HCT116 (cell line): ENCODE results near the gene RFTN1. TPM values are rescaled to one million over a fixed set of nuclear protein-coding genes. Genes with fewer than 3 reads are reported as not detected.

Experiments
- ATAC-seq: fragments of 200-7000 bp; cut with Tn5 transposase; 2 replicates; pipeline ENCODE4 v1.9.1; 2020; ENCODE audit warnings: mild to moderate bottlenecking, moderate library complexity
- BruUV-seq: library from RNA; stranded (reverse); fragments of 400-500 nt; replicated peaks from 2 replicates; lab custom pipeline; 2021; lab: Mats Ljungman, UMichigan
- CTCF ChIA-PET: fragments of 300-600 bp; sonication (Branson Sonifier 250); formaldehyde crosslinking; loops from one replicate; lab custom pipeline; 2021; ENCODE audit warnings: antibody characterized with exemption; lab: Charles Lee
- POLR2A ChIA-PET: fragments of 300-600, 350-600 bp; sonication (Branson Sonifier 250); formaldehyde crosslinking; loops from one replicate; lab custom pipeline; 2021; ENCODE audit warnings: antibody characterized with exemption; lab: Charles Lee
- RAD21 ChIA-PET, 2 experiments: fragments of 300-600 bp; sonication (Branson Sonifier 250); formaldehyde crosslinking; loops; one replicate each; lab custom pipeline; 2023; ENCODE audit warnings: low total read pairs in 2 of 2; ENCODE audit not compliant: uncharacterized antibody in 2 of 2, unreplicated experiment in 2 of 2, low non-redundant PET in 1 of 2; lab: Charles Lee
- DNase-seq: peaks from one replicate; pipeline ENCODE4 v3.0.0-alpha.2; 2010; ENCODE audit warnings: low read depth, low spot score
- H2AFZ ChIP-seq: fragments of 200-600 bp; shearing (Covaris generic), sonication (generic); 2 replicates; pipeline ENCODE4 v1.6.1; 2017; ENCODE audit warnings: low read depth, mixed run types, mixed read lengths, antibody characterized with exemption, low read length; ENCODE audit not compliant: poor library complexity, severe bottlenecking
- H3K27ac ChIP-seq: 2 replicates; pipeline ENCODE4 v1.5.1; 2012; ENCODE audit warnings: low read depth, low read length
- H3K27me3 ChIP-seq: fragments of 200-600 bp; sonication (generic); 2 replicates; pipeline ENCODE4 v1.6.1; 2016; ENCODE audit warnings: mixed run types, low read length, mixed read lengths; ENCODE audit not compliant: insufficient read depth
- H3K36me3 ChIP-seq, 2 experiments: fragments of 200-500 bp in 1 of 2; fragments of 200-600 bp in 1 of 2; sonication (Bioruptor generic) in 1 of 2; sonication (generic) in 1 of 2; 2 replicates each; pipeline versions ENCODE4 v1.5.1 to v1.6.1; 2014 to 2016; ENCODE audit warnings: low read length in 2 of 2, inconsistent platforms in 1 of 2, mixed read lengths in 1 of 2, mixed run types in 1 of 2; ENCODE audit not compliant: insufficient read depth in 2 of 2, control insufficient read depth in 1 of 2
- H3K4me1 ChIP-seq, 2 experiments: fragments of 200-600 bp in 1 of 2; sonication (generic) in 1 of 2; 2 replicates each; pipeline versions ENCODE4 v1.5.1 to v1.6.1; 2012 to 2017; ENCODE audit warnings: low read length in 2 of 2, inconsistent platforms in 1 of 2, mild to moderate bottlenecking in 1 of 2, mixed read lengths in 1 of 2, mixed run types in 1 of 2, moderate library complexity in 1 of 2; ENCODE audit not compliant: insufficient read depth in 2 of 2, control insufficient read depth in 1 of 2
- H3K4me2 ChIP-seq: fragments of 200-600 bp; sonication (generic); 2 replicates; pipeline ENCODE4 v1.6.1; 2017; ENCODE audit warnings: mixed run types, low read length, mixed read lengths
- H3K4me3 ChIP-seq, 2 experiments: fragments of 200-600 bp in 1 of 2; sonication (generic) in 1 of 2; replicated peaks in 1 of 2; 2 replicates each; pipeline ENCODE4 v1.5.1; 2011 to 2016; ENCODE audit warnings: low read length in 2 of 2, control low read depth in 1 of 2, low read depth in 1 of 2, mild to moderate bottlenecking in 1 of 2, mixed read lengths in 1 of 2, mixed run types in 1 of 2
- H3K79me2 ChIP-seq: fragments of 200-600 bp; sonication (generic); 2 replicates; pipeline ENCODE4 v1.6.1; 2017; ENCODE audit warnings: mild to moderate bottlenecking, mixed run types, low read length, moderate library complexity, mixed read lengths; ENCODE audit not compliant: insufficient read depth
- H3K9ac ChIP-seq: fragments of 200-600 bp; sonication (generic); 2 replicates; pipeline ENCODE4 v1.6.1; 2016; ENCODE audit warnings: low read length, mixed read lengths
- H3K9me2 ChIP-seq: fragments of 200-600 bp; sonication (generic), shearing (Covaris generic); 2 replicates; pipeline ENCODE4 v1.6.1; 2017; ENCODE audit warnings: mixed run types, mild to moderate bottlenecking, moderate library complexity; ENCODE audit not compliant: insufficient read depth
- H3K9me3 ChIP-seq, 2 experiments: fragments of 200-500 bp in 1 of 2; fragments of 200-600 bp in 1 of 2; sonication (Bioruptor generic) in 1 of 2; sonication (generic) in 1 of 2; 2 replicates each; pipeline ENCODE4 v1.6.1; 2014 to 2017; ENCODE audit warnings: low read length in 2 of 2, mixed read lengths in 2 of 2, inconsistent platforms in 1 of 2, low read depth in 1 of 2, mild to moderate bottlenecking in 1 of 2, mixed run types in 1 of 2, moderate library complexity in 1 of 2; ENCODE audit not compliant: control insufficient read depth in 1 of 2, insufficient read depth in 1 of 2
- H4K20me1 ChIP-seq: fragments of 200-600 bp; sonication (generic), shearing (Covaris generic); 2 replicates; pipeline ENCODE4 v1.6.1; 2017; ENCODE audit warnings: mixed run types, mild to moderate bottlenecking, moderate library complexity; ENCODE audit not compliant: insufficient read depth
- CBX3 ChIP-seq: IDR thresholded peaks from 2 replicates; pipeline ENCODE4 v1.6.1; 2012; ENCODE audit warnings: low read depth
- EZH2 ChIP-seq: fragments of 200-600 bp; sonication (generic); IDR thresholded peaks from 2 replicates; pipeline ENCODE4 v1.6.1; 2017; ENCODE audit warnings: antibody characterized with exemption, mixed run types
- EZH2phosphoT487 ChIP-seq: fragments of 200-600 bp; IDR thresholded peaks from 2 replicates; pipeline ENCODE4 v1.6.1; 2018; ENCODE audit warnings: antibody characterized with exemption, borderline replicate concordance
- FOSL1 ChIP-seq: IDR thresholded peaks from 2 replicates; pipeline ENCODE4 v1.6.1; 2012; ENCODE audit warnings: low read depth
- POLR2A ChIP-seq: IDR thresholded peaks from 2 replicates; pipeline ENCODE4 v1.7.0; 2011; ENCODE audit warnings: borderline replicate concordance; ENCODE audit not compliant: insufficient read depth, insufficient read length; ENCODE audit errors: extremely low read depth
- POLR2AphosphoS5 ChIP-seq: IDR thresholded peaks from 2 replicates; pipeline ENCODE4 v1.6.1; 2011; ENCODE audit warnings: mild to moderate bottlenecking, low read depth, low read length, moderate library complexity
- RAD21 ChIP-seq: IDR thresholded peaks from 2 replicates; pipeline ENCODE4 v1.6.1; 2012; ENCODE audit warnings: low read depth, mild to moderate bottlenecking
- SIN3A ChIP-seq: IDR thresholded peaks from 2 replicates; pipeline ENCODE4 v1.6.1; 2012; ENCODE audit warnings: low read depth
- SP1 ChIP-seq: IDR thresholded peaks from 2 replicates; pipeline ENCODE4 v1.6.1; 2012; ENCODE audit warnings: low read depth
- TCF7L2 ChIP-seq: IDR thresholded peaks from 2 replicates; pipeline ENCODE4 v1.7.0; 2011; ENCODE audit warnings: borderline replicate concordance, inconsistent platforms; ENCODE audit not compliant: insufficient read depth, insufficient read length; ENCODE audit errors: extremely low read depth
- ZFX ChIP-seq: fragments of 450-650 bp; IDR thresholded peaks from 2 replicates; pipeline ENCODE4 v1.6.1; 2017
- intact Hi-C: fragments of 100-400 bp; cut with micrococcal nuclease; formaldehyde crosslinking; loops from 2 replicates; pipeline ENCODE4 v1.10.0; 2022
- total RNA-seq: library from RNA; stranded (reverse); gene quantifications from one replicate; pipeline ENCODE4 v1.2.1, GENCODE V29; 2021; ENCODE audit not compliant: unreplicated experiment
- TF ChIP-seq, protein P1 (sequence below): IDR thresholded peaks from 2 replicates; pipeline ENCODE4 v1.6.1; 2012
- TF ChIP-seq, protein P2 (sequence below): IDR thresholded peaks from 2 replicates; pipeline ENCODE4 v1.6.1; 2011; ENCODE audit warnings: mild to moderate bottlenecking, low read length, moderate library complexity; ENCODE audit not compliant: insufficient replicate concordance; ENCODE audit errors: extremely low read depth

The RFTN1 gene
- total RNA-seq, 1 experiment from 2014 or later: 3.9 TPM

DNA sequence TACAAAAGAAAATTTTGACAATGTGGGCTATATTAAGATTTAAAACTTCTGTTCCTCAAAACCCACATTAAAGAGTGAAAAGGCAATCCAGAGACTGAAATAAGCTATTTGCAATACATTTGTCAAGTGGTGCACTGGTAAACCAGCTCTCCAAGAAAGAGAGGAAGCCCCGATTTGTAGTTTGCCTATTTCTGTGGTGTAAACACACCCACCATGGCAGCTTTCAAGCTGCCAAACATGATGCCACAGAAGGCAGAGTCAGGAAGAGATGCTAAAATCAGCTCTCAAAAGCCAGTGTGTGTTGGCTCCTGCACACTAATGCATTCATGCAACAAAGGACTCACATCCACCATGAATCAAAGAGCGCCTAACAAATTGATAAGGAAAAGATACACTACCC, 17.5 kb downstream of the RFTN1 start:
- intact Hi-C loops: no loop called here
- no peak overlapping the region for H3K4me3 ChIP-seq
- no peaks in the 10 kb centered on the region for H3K79me2 ChIP-seq
- ATAC-seq (no peak), DNase-seq (no peak)
- ChIA-PET RAD21 (no interaction called here), CTCF (no interaction called here), POLR2A (no interaction called here)
- no peaks in the 10 kb centered on the region for H3K9me3 ChIP-seq
- no peaks in the 10 kb centered on the region for H3K36me3 ChIP-seq
- no peaks in the 10 kb centered on the region for H4K20me1 ChIP-seq
- H3K27me3 ChIP-seq: no peaks in the 10 kb centered on the region
- no TSS peak for BruUV-seq
- H2AFZ ChIP-seq: no peak overlapping the region
- H3K9ac ChIP-seq: no peak overlapping the region
- TF ChIP-seq, protein P1, sequence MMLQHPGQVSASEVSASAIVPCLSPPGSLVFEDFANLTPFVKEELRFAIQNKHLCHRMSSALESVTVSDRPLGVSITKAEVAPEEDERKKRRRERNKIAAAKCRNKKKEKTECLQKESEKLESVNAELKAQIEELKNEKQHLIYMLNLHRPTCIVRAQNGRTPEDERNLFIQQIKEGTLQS: no peak
- TF ChIP-seq POLR2A (no peak), FOSL1 (no peak), EZH2 (no peak), POLR2AphosphoS5 (no peak), CBX3 (no peak), EZH2phosphoT487 (no peak), ZFX (no peak), SIN3A (no peak), SP1 (no peak), RAD21 (no peak), TCF7L2 (no peak)
- TF ChIP-seq, protein P2, sequence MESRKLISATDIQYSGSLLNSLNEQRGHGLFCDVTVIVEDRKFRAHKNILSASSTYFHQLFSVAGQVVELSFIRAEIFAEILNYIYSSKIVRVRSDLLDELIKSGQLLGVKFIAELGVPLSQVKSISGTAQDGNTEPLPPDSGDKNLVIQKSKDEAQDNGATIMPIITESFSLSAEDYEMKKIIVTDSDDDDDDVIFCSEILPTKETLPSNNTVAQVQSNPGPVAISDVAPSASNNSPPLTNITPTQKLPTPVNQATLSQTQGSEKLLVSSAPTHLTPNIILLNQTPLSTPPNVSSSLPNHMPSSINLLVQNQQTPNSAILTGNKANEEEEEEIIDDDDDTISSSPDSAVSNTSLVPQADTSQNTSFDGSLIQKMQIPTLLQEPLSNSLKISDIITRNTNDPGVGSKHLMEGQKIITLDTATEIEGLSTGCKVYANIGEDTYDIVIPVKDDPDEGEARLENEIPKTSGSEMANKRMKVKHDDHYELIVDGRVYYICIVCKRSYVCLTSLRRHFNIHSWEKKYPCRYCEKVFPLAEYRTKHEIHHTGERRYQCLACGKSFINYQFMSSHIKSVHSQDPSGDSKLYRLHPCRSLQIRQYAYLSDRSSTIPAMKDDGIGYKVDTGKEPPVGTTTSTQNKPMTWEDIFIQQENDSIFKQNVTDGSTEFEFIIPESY: no peak
- H3K27ac ChIP-seq: no peak overlapping the region
- no peaks in the 10 kb centered on the region for H3K4me1 ChIP-seq
- H3K9me2 ChIP-seq: no peaks in the 10 kb centered on the region
- no peak overlapping the region for H3K4me2 ChIP-seq
